ENCODE measurements around the gene BMP6. TPM values are rescaled to one million over a fixed set of nuclear protein-coding genes. Genes with fewer than 3 reads are reported as not detected.

Gene BMP6
- total and polyA plus RNA-seq, 2 of the 8 experiments (the other 6 are each of a cell fraction or from before 2014, with no cell fraction given): 2.0 to 2.1 TPM

- Histone ChIP-seq H3K14ac (ENCODE audit: insufficient read length) (no peak overlapping the region), H4K20me1 (replicated peaks in 1 of 2; ENCODE audit: control insufficient read depth in 1 of 2, insufficient read depth in 2 of 2, low read length in 2 of 2) (no peaks in the 10 kb centered on the region), H3K23ac (ENCODE audit: insufficient read length) (no peak overlapping the region), H3K27me3 (replicated peaks in 1 of 4; ENCODE audit: control insufficient read depth in 3 of 4, extremely low read depth in 1 of 4, insufficient read depth in 3 of 4, low read length in 3 of 4) (no peaks in the 10 kb centered on the region), H3K36me3 (ENCODE audit: control insufficient read depth in 2 of 4, insufficient read depth in 4 of 4, low read length in 3 of 4) (no peaks in the 10 kb centered on the region), H4K91ac (replicated peaks; ENCODE audit: insufficient read length, low read length) (no peak overlapping the region), H2AFZ (ENCODE audit: low read length) (no peak overlapping the region), H3K79me1 (ENCODE audit: low read depth, low read length) (0 out of 2 replicates have a peak, but pooled peaks cover 2% of the 10 kb centered on the region), H2BK15ac (ENCODE audit: low read length) (no peak overlapping the region), H3K4me3 (ENCODE audit: extremely low read depth in 1 of 4, insufficient read depth in 2 of 4, low read depth in 3 of 4, low read length in 4 of 4) (no peak overlapping the region), H3K4me2 (ENCODE audit: insufficient read depth in 1 of 2, low read depth in 2 of 2, low read length in 2 of 2) (no peak overlapping the region), H3K4me1 (replicated peaks in 1 of 4; ENCODE audit: control insufficient read depth in 3 of 4, insufficient read depth in 4 of 4, low read length in 3 of 4) (peaks cover 0 to 6% (median under 1%) of the 10 kb centered on the region in 4 experiments; a peak in 2 of 7 replicates), H4K5ac (ENCODE audit: insufficient read length, low read depth, low read length) (no peak overlapping the region), H3K9ac (replicated peaks in 1 of 4; ENCODE audit: extremely low read depth in 1 of 4, low read depth in 3 of 4, low read length in 3 of 4) (no peak overlapping the region), H4K8ac (ENCODE audit: extremely low read depth, insufficient read depth, low read length) (no peak overlapping the region), H3K4ac (replicated peaks; ENCODE audit: insufficient read length, low read depth, low read length) (no peak overlapping the region), H3K79me2 (ENCODE audit: control insufficient read depth in 1 of 2, insufficient read depth in 2 of 2, low read length in 2 of 2) (no peaks in the 10 kb centered on the region), H2BK5ac (ENCODE audit: low read depth, low read length) (no peak overlapping the region), H2BK20ac (ENCODE audit: low read length) (no peak overlapping the region), H3K23me2 (ENCODE audit: low read depth, low read length) (peaks cover 2% of the 10 kb centered on the region; the same call in 1 of the 2 replicates), H3K56ac (replicated peaks; ENCODE audit: insufficient read length, low read depth, low read length) (no peak overlapping the region), H2BK120ac (replicated peaks; ENCODE audit: low read depth, low read length) (no peak overlapping the region), H3K18ac (ENCODE audit: extremely low read depth, low read length) (no peak overlapping the region), H2AK5ac (ENCODE audit: low read depth, low read length) (no peak overlapping the region), H3K9me3 (ENCODE audit: insufficient read depth in 2 of 2, low read depth in 1 of 2, low read length in 1 of 2) (no peaks in the 10 kb centered on the region), H2BK12ac (ENCODE audit: low read depth, low read length) (no peak overlapping the region), H3K27ac (ENCODE audit: low read depth, low read length) (no peak overlapping the region)
- WGBS, 2 experiments (ENCODE audit: extremely low coverage in 1 of 2, insufficient coverage in 1 of 2, insufficient read length in 1 of 2, insufficient replicate concordance in 2 of 2, low coverage in 1 of 2, low lambda C conversion rate in 2 of 2, missing lambda C conversion rate in 1 of 2): 89% methylated on average over 10 of the region's 10 CpGs; no CpG with 5 or more reads in 1 of the 2 experiments
- DNase-seq (ENCODE audit: low read depth in 1 of 2, low spot score in 2 of 2) (no peak), FAIRE-seq (no peak)
- ChIA-PET POLR2A (ENCODE audit: partially characterized antibody) (no interaction called here), CTCF (ENCODE audit: partially characterized antibody) (no interaction called here)
Observed at GRCh38 chr6:7742223-7742785, 16.4 kb downstream of the BMP6 start.

Measured in H1 (cell line).